Gastroesophageal sphincter (tissue), 4 donors: Measurements from ENCODE around the gene HS3ST2. TPM values are rescaled to one million over a fixed set of nuclear protein-coding genes. Genes with fewer than 3 reads are reported as not detected.
"Not testable (repeated sequence)": the region's sequence is repeated elsewhere in the genome, so short reads cannot be mapped to it uniquely, and the experiment has no call there.

Experiments
- ATAC-seq: fragments of 150-250 bp; one replicate; pipeline ENCODE4 v1.9.1; 2016; ENCODE audit warnings: mild to moderate bottlenecking, moderate library complexity
- H3K27ac ChIP-seq, 4 donors: fragments of 200-600 bp; sonication (generic) in 3 of 4; 1 replicate in 3 of 4; 2 replicates in 1 of 4; pipeline ENCODE4 v1.5.1; 2016 to 2019
- H3K27me3 ChIP-seq: fragments of 200-600 bp; sonication (generic); one replicate; pipeline ENCODE4 v1.5.1; 2019
- H3K36me3 ChIP-seq, 2 donors: fragments of 200-600 bp; sonication (generic); one replicate each; pipeline ENCODE4 v1.5.1; 2019; ENCODE audit warnings: control low read depth in 1 of 2
- H3K4me1 ChIP-seq, 3 donors: fragments of 200-600 bp; sonication (generic); 1 replicate in 2 of 3; 2 replicates in 1 of 3; pipeline ENCODE4 v1.5.1; 2016 to 2019; ENCODE audit warnings: control low read depth in 2 of 3
- H3K4me3 ChIP-seq, 2 donors: fragments of 200-600 bp; sonication (generic); one replicate each; pipeline ENCODE4 v1.5.1; 2019; ENCODE audit warnings: mild to moderate bottlenecking in 1 of 2, moderate library complexity in 1 of 2
- H3K9me3 ChIP-seq, 3 donors: fragments of 200-600 bp; sonication (generic); one replicate each; pipeline ENCODE4 v1.5.1; 2017 to 2019; ENCODE audit warnings: control low read depth in 2 of 3
- EP300 ChIP-seq: sonication (generic); formaldehyde crosslinking; IDR thresholded peaks from one replicate; pipeline ENCODE4 v1.6.1; 2017; ENCODE audit warnings: antibody characterized with exemption, mild to moderate bottlenecking
- POLR2A ChIP-seq, 2 donors: fragments of 450-650 bp; IDR thresholded peaks; one replicate each; pipeline ENCODE4 v1.6.1; 2017; ENCODE audit warnings: antibody characterized with exemption in 2 of 2, mild to moderate bottlenecking in 2 of 2, moderate library complexity in 1 of 2
- POLR2AphosphoS5 ChIP-seq: sonication (generic); formaldehyde crosslinking; IDR thresholded peaks from one replicate; pipeline ENCODE4 v1.6.1; 2017; ENCODE audit warnings: antibody characterized with exemption
- WGBS, 2 donors: methylation state at CpG; one replicate each; pipeline ENCODE4 v1.1.5; 2018; ENCODE audit warnings: low coverage in 1 of 2; 5-methylcytosine and 5-hydroxymethylcytosine counted together
- total RNA-seq, 4 donors: library from RNA; depleted of rRNA; stranded (reverse); fragments of >200 nt; gene quantifications; one replicate each; pipeline ENCODE4 v1.1.0, GENCODE V29; 2016
- TF ChIP-seq, protein P1 (sequence below), 4 experiments: fragments of 200-600 bp in 2 of 4; fragments of 450-650 bp in 2 of 4; sonication (generic) in 1 of 4; IDR thresholded peaks; one replicate each; pipeline ENCODE4 v1.5.1; 2017 to 2019; ENCODE audit warnings: antibody characterized with exemption in 4 of 4, mild to moderate bottlenecking in 2 of 4, moderate library complexity in 2 of 4

The HS3ST2 gene
- total RNA-seq, 4 donors from 2014 or later = 0.66 to 2.0 (median 1.7) TPM

GRCh38 chr16:22816475-22816874 lies 2.5 kb downstream of the HS3ST2 start:
- H3K27me3 ChIP-seq = peaks cover 58% of the 10 kb centered on the region
- TF ChIP-seq POLR2AphosphoS5 (no peak), POLR2A (IDR thresholded peaks at IDR 0.05) (no peak), EP300 (no peak)
- TF ChIP-seq, protein P1, sequence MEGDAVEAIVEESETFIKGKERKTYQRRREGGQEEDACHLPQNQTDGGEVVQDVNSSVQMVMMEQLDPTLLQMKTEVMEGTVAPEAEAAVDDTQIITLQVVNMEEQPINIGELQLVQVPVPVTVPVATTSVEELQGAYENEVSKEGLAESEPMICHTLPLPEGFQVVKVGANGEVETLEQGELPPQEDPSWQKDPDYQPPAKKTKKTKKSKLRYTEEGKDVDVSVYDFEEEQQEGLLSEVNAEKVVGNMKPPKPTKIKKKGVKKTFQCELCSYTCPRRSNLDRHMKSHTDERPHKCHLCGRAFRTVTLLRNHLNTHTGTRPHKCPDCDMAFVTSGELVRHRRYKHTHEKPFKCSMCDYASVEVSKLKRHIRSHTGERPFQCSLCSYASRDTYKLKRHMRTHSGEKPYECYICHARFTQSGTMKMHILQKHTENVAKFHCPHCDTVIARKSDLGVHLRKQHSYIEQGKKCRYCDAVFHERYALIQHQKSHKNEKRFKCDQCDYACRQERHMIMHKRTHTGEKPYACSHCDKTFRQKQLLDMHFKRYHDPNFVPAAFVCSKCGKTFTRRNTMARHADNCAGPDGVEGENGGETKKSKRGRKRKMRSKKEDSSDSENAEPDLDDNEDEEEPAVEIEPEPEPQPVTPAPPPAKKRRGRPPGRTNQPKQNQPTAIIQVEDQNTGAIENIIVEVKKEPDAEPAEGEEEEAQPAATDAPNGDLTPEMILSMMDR (IDR thresholded peaks at IDR 0.05) = no peak
- no peaks in the 10 kb centered on the region for H3K36me3 ChIP-seq
- H3K27ac ChIP-seq = no peak overlapping the region
- peaks cover 0 to 22% (median 17%) of the 10 kb centered on the region in 3 donors for H3K4me1 ChIP-seq
- H3K9me3 ChIP-seq = no peaks in the 10 kb centered on the region
- no peak overlapping the region for H3K4me3 ChIP-seq
- WGBS, 2 donors = 68 to 72% methylated on average over 3 to 4 of the region's 6 CpGs
- no peak for ATAC-seq

- not testable (repeated sequence) for H3K4me3 ChIP-seq, ATAC-seq, H3K9me3 ChIP-seq, H3K36me3 ChIP-seq, H3K27ac ChIP-seq
- Histone ChIP-seq H3K4me1 (peaks cover 0 to 14% (median 12%) of the 10 kb centered on the region in 3 donors), H3K27me3 (peaks cover 47% of the 10 kb centered on the region)
Measured at GRCh38 chr16:22818736-22819135, 4.8 kb downstream of the HS3ST2 start.

- no peaks in the 10 kb centered on the region for H3K4me1 ChIP-seq
- 44 to 57% methylated on average over 3 of the region's 3 CpGs for WGBS, 2 donors
- peaks cover 24% of the 10 kb centered on the region for H3K27me3 ChIP-seq
- H3K27ac ChIP-seq = no peak overlapping the region
- H3K36me3 ChIP-seq = no peaks in the 10 kb centered on the region
- TF ChIP-seq, protein P1 (IDR thresholded peaks at IDR 0.05) = no peak
- TF ChIP-seq POLR2A (IDR thresholded peaks at IDR 0.05) (no peak), EP300 (no peak), POLR2AphosphoS5 (no peak)
- H3K9me3 ChIP-seq = no peaks in the 10 kb centered on the region
- no peak for ATAC-seq
- no peak overlapping the region for H3K4me3 ChIP-seq
Measured at GRCh38 chr16:22838681-22839080, 24.7 kb downstream of the HS3ST2 start.

DNA sequence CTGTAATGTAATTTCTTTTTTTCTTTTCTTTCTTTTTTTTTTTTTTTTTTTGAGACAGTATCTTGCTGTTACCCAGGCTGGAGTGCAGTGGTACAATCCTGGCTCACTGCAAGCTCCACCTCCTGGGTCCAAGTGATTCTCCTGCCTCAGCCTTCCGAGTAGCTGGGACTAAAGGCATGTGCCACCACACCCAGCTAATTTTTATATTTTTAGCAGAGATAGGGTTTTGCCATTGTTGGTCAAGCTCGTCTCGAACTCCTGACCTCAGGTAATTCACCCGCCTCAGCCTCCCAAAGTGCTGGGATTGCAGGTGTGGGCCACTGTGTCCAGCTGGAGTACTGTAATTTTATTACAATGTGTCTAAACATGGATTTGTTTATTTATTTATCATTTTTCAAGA lies 28.1 kb downstream of the HS3ST2 start:
- H3K9me3 ChIP-seq, H3K36me3 ChIP-seq, H3K4me1 ChIP-seq, H3K4me3 ChIP-seq, ATAC-seq, H3K27ac ChIP-seq: not testable (repeated sequence)
- peaks cover 35% of the 10 kb centered on the region for H3K27me3 ChIP-seq
- 71 to 90% methylated on average over 1 to 3 of the region's 4 CpGs for WGBS, 2 donors

DNA sequence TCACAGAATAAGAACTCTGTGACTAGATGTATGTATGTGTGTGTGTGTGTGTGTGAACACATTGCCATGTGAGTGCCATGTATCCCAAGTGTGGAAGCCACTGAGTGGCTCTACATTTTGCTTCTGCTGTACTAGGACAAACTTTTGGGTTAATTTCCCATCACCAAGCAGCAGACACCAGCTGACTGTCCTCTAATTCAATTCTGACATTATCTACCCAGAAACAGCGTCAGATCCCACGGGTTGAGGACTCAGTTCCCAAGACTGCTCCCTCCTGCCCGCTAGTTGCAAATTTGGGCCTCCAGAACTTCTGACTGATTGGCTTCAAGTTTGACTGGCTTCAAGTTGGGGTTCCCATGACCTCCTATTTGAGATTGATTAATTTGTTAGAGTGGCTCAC lies 29.2 kb downstream of the HS3ST2 start:
- Histone ChIP-seq H3K27ac (no peak overlapping the region), H3K9me3 (no peaks in the 10 kb centered on the region), H3K4me1 (no peaks in the 10 kb centered on the region), H3K27me3 (peaks cover 33% of the 10 kb centered on the region), H3K36me3 (no peaks in the 10 kb centered on the region), H3K4me3 (no peak overlapping the region)
- 38% methylated on average over 2 of the region's 3 CpGs; no CpG with 5 or more reads in 1 of the 2 donors for WGBS, 2 donors
- ATAC-seq = no peak
- no peak for TF ChIP-seq EP300
- TF ChIP-seq POLR2AphosphoS5 = no peak
- TF ChIP-seq POLR2A (IDR thresholded peaks at IDR 0.05) = no peak
- TF ChIP-seq, protein P1 (IDR thresholded peaks at IDR 0.05) = no peak

DNA sequence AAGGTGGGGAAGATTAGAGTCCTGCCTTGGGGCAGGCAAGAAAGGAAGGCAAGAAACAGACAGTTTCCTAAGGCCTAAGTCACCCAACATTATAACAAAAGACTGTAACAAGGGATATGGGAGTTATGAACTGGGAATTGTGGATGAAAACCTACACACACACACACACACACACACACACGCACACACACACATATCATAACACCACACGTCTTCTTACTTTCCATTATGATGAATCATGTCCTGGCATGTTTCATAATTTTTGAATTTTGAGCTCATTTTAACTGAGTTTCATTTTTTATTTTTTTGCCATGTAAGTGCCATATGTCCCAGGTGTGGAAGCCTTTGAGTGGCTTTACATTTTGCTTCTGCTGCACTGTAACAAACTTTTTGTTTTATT lies 29.9 kb downstream of the HS3ST2 start:
- Histone ChIP-seq H3K4me3 (no peak overlapping the region), H3K36me3 (no peaks in the 10 kb centered on the region), H3K9me3 (no peaks in the 10 kb centered on the region), H3K4me1 (no peaks in the 10 kb centered on the region), H3K27ac (no peak overlapping the region), H3K27me3 (peaks cover 33% of the 10 kb centered on the region)
- 41 to 47% methylated on average over 2 of the region's 2 CpGs for WGBS, 2 donors
- no peak for ATAC-seq
- TF ChIP-seq, protein P1 (IDR thresholded peaks at IDR 0.05) = no peak
- TF ChIP-seq EP300 (no peak), POLR2AphosphoS5 (no peak), POLR2A (IDR thresholded peaks at IDR 0.05) (no peak)
